Measurements from ENCODE around the gene LRRC32.

DNA sequence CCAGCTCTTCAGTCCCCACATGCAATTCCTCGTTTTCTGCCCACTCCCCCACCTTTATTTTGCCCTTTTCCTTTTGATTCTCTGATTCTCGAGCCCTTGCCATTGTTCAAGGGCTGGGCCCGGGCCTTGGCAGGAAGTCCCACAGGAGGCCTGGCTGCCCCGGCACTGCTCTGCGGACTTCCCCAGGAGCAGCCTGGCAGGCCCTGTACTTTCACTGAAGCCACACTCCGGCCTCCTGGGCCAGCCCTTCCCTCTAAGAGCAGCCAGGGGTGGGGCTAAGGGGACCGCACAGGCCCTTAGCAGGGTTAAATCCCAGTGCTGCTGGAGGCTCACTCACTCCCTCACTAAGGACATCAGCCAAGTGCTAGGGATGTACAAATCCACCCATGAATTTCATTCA, 4.1 kb downstream of the LRRC32 start:
- TF ChIP-seq, protein P1, sequence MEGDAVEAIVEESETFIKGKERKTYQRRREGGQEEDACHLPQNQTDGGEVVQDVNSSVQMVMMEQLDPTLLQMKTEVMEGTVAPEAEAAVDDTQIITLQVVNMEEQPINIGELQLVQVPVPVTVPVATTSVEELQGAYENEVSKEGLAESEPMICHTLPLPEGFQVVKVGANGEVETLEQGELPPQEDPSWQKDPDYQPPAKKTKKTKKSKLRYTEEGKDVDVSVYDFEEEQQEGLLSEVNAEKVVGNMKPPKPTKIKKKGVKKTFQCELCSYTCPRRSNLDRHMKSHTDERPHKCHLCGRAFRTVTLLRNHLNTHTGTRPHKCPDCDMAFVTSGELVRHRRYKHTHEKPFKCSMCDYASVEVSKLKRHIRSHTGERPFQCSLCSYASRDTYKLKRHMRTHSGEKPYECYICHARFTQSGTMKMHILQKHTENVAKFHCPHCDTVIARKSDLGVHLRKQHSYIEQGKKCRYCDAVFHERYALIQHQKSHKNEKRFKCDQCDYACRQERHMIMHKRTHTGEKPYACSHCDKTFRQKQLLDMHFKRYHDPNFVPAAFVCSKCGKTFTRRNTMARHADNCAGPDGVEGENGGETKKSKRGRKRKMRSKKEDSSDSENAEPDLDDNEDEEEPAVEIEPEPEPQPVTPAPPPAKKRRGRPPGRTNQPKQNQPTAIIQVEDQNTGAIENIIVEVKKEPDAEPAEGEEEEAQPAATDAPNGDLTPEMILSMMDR (IDR thresholded peaks at IDR 0.05; ENCODE audit: insufficient read depth, low read depth, low read length): no peak
- no peak for TF ChIP-seq EZH2 (IDR thresholded peaks at IDR 0.05; ENCODE audit: insufficient read depth, low read length)

Measured in astrocyte (in vitro differentiated cells and primary cell).